HepG2 (cell line): ENCODE data around the gene ACSM3. TPM values are rescaled to one million over a fixed set of nuclear protein-coding genes. Genes with fewer than 3 reads are reported as not detected.

Experiments
- ATAC-seq: fragments of 200-7000 bp; cut with Tn5 transposase; 3 replicates; pipeline ENCODE4 v1.9.1; 2020; ENCODE audit warnings: mild to moderate bottlenecking, moderate library complexity
- BruUV-seq: library from RNA; stranded (reverse); fragments of 400-500 nt; replicated peaks from 2 replicates; lab custom pipeline; 2021; lab: Mats Ljungman, UMichigan
- CTCF ChIA-PET: fragments of 300-600 bp; formaldehyde crosslinking; extraction: SDS; loops from one replicate; lab custom pipeline; 2021; ENCODE audit warnings: low total read pairs, inconsistent platforms, low intra/inter-chr PET ratio; lab: Yijun Ruan, JAX
- POLR2A ChIA-PET: fragments of 350-600 bp; sonication (Branson Sonifier 250); formaldehyde crosslinking; loops from one replicate; lab custom pipeline; 2020; ENCODE audit warnings: antibody characterized with exemption, inconsistent platforms; lab: Yijun Ruan, JAX
- DNase-seq: peaks from one replicate; pipeline ENCODE4 v3.0.0-alpha.2; 2015; ENCODE audit warnings: low spot score
- FAIRE-seq: peaks from 3 replicates; lab custom pipeline; 2011; peaks lifted over from hg19 to GRCh38; lab: Jason Lieb, UNC
- H2AFZ ChIP-seq: one replicate; pipeline ENCODE4 v1.6.1; 2011; ENCODE audit warnings: low read length, inconsistent platforms
- H3K27ac ChIP-seq: fragments of 300-600 bp; 3 replicates; pipeline ENCODE4 v1.8.0; 2011; ENCODE audit warnings: mixed run types, mild to moderate bottlenecking, mixed read lengths, low read length, inconsistent platforms; ENCODE audit not compliant: insufficient read depth; ENCODE audit errors: extremely low read length
- H3K27me3 ChIP-seq, 2 experiments: fragments of 200-600 bp in 1 of 2; 2 replicates in 1 of 2; 3 replicates in 1 of 2; pipeline versions ENCODE4 v1.6.0 to v1.8.0; 2011; ENCODE audit warnings: low read length in 2 of 2, mild to moderate bottlenecking in 2 of 2, moderate library complexity in 2 of 2, inconsistent platforms in 1 of 2; ENCODE audit not compliant: insufficient read depth in 2 of 2, control insufficient read depth in 1 of 2
- H3K36me3 ChIP-seq, 2 experiments: fragments of 200-600 bp in 1 of 2; replicated peaks in 1 of 2; 2 replicates in 1 of 2; 3 replicates in 1 of 2; pipeline versions ENCODE4 v1.5.1 to v1.8.0; 2011; ENCODE audit warnings: low read length in 2 of 2, inconsistent platforms in 1 of 2; ENCODE audit not compliant: insufficient read depth in 2 of 2, control insufficient read depth in 1 of 2
- H3K4me1 ChIP-seq: 2 replicates; pipeline ENCODE4 v1.5.1; 2012; ENCODE audit warnings: low read length, inconsistent platforms; ENCODE audit not compliant: insufficient read depth
- H3K4me2 ChIP-seq: 2 replicates; pipeline ENCODE4 v1.6.0; 2011; ENCODE audit warnings: low read depth, low read length, inconsistent platforms
- H3K4me3 ChIP-seq, 3 experiments: fragments of 200-600 bp in 1 of 3; sonication (generic), shearing (Covaris generic) in 1 of 3; replicated peaks in 1 of 3; 2 replicates each; pipeline ENCODE4 v1.5.1; 2011 to 2016; ENCODE audit warnings: low read length in 3 of 3, inconsistent platforms in 2 of 3, low read depth in 2 of 3, mild to moderate bottlenecking in 2 of 3, control low read depth in 1 of 3, mixed read lengths in 1 of 3; ENCODE audit not compliant: insufficient read depth in 1 of 3
- H3K79me2 ChIP-seq: one replicate; pipeline ENCODE4 v1.6.1; 2011; ENCODE audit warnings: low read length, inconsistent platforms; ENCODE audit not compliant: insufficient read depth
- H3K9ac ChIP-seq: 2 replicates; pipeline ENCODE4 v1.6.0; 2011; ENCODE audit warnings: mild to moderate bottlenecking, low read depth, low read length, inconsistent platforms; ENCODE audit not compliant: insufficient read depth
- H3K9me3 ChIP-seq: 2 replicates; pipeline ENCODE4 v1.5.1; 2012; ENCODE audit warnings: mild to moderate bottlenecking, low read length
- H4K20me1 ChIP-seq: 2 replicates; pipeline ENCODE4 v1.6.0; 2011; ENCODE audit warnings: inconsistent platforms, mild to moderate bottlenecking, low read length, moderate library complexity; ENCODE audit not compliant: insufficient read depth
- CAMTA2 ChIP-seq: sonication (generic); formaldehyde crosslinking; IDR thresholded peaks from 2 replicates; pipeline ENCODE4 v1.4.0; 2020; ENCODE audit warnings: mild to moderate bottlenecking, missing genetic modification reagents, borderline replicate concordance
- CBX5 ChIP-seq: sonication (generic); formaldehyde crosslinking; IDR thresholded peaks from 2 replicates; pipeline ENCODE4 v1.4.0; 2020; ENCODE audit warnings: missing genetic modification reagents, borderline replicate concordance
- HCFC1 ChIP-seq: fragments of 150-350 bp; IDR thresholded peaks from 2 replicates; pipeline ENCODE4 v1.6.1; 2014; ENCODE audit warnings: low read depth, low read length
- ISX ChIP-seq: sonication (generic); formaldehyde crosslinking; conservative IDR thresholded peaks from 2 replicates; pipeline ENCODE4 v1.5.0; 2020; ENCODE audit warnings: missing genetic modification reagents
- JUN ChIP-seq: sonication (generic); formaldehyde crosslinking; IDR thresholded peaks from 2 replicates; pipeline ENCODE4 v1.4.0; 2020; ENCODE audit warnings: mild to moderate bottlenecking, missing genetic modification reagents
- NFIC ChIP-seq: IDR thresholded peaks from 2 replicates; pipeline ENCODE4 v1.6.1; 2012; ENCODE audit warnings: mild to moderate bottlenecking, low read length, inconsistent platforms
- NR2F2 ChIP-seq: IDR thresholded peaks from 2 replicates; pipeline ENCODE4 v1.6.1; 2012; ENCODE audit warnings: low read depth, inconsistent platforms, borderline replicate concordance
- RXRA ChIP-seq: sonication (generic); formaldehyde crosslinking; IDR thresholded peaks from 2 replicates; pipeline ENCODE4 v1.5.1; 2020; ENCODE audit warnings: missing genetic modification reagents
- TCF7L2 ChIP-seq: IDR thresholded peaks from 2 replicates; pipeline ENCODE4 v1.6.1; 2011; ENCODE audit warnings: mild to moderate bottlenecking, low read depth, low read length, moderate library complexity
- ZNF205 ChIP-seq: IDR thresholded peaks from 2 replicates; pipeline ENCODE4 v1.6.1; 2018; ENCODE audit warnings: missing biosample characterization, missing genetic modification reagents
- ZNF337 ChIP-seq: sonication (generic); formaldehyde crosslinking; IDR thresholded peaks from 2 replicates; pipeline ENCODE4 v1.5.1; 2020; ENCODE audit warnings: missing genetic modification reagents, low read depth, mild to moderate bottlenecking, borderline replicate concordance
- ZNF431 ChIP-seq: sonication (generic); formaldehyde crosslinking; IDR thresholded peaks from 2 replicates; pipeline ENCODE4 v1.9.0; 2022; ENCODE audit warnings: missing genetic modification reagents, low read depth, mild to moderate bottlenecking, borderline replicate concordance
- ZNF781 ChIP-seq: sonication (generic); formaldehyde crosslinking; IDR thresholded peaks from 2 replicates; pipeline ENCODE4 v1.5.1; 2020; ENCODE audit warnings: borderline replicate concordance, mild to moderate bottlenecking, missing genetic modification reagents; ENCODE audit errors: not compliant biosample characterization
- ZNF841 ChIP-seq: sonication (generic); formaldehyde crosslinking; IDR thresholded peaks from 2 replicates; pipeline ENCODE4 v1.8.1; 2023; ENCODE audit warnings: missing genetic modification reagents, borderline replicate concordance
- in situ Hi-C: cut with HindIII; loops from 2 replicates; pipeline ENCODE4 v1.10.0; 2017; ENCODE audit warnings: low pct_unique_long_range_greater_than_20kb; ENCODE audit not compliant: extremely low pct_ligation_motif_present
- intact Hi-C: fragments of 100-400 bp; cut with micrococcal nuclease; formaldehyde crosslinking; loops from one replicate; pipeline ENCODE4 v1.10.0; 2022; ENCODE audit not compliant: unreplicated experiment
- polyA plus RNA-seq, 8 experiments: library from polyadenylated mRNA; depleted of rRNA in 3 of 8; stranded (reverse) in 7 of 8; unstranded in 1 of 8; fragments of >200 nt; fragmentation: Illumina TruSeq in 4 of 8; extraction: Trizol in 4 of 8; gene quantifications; 2 replicates each; pipeline versions ENCODE4 v1.2.1 to v1.2.3, GENCODE V29; 2011 to 2016; ENCODE audit warnings: low read depth in 4 of 8, missing spikeins in 1 of 8, mixed read lengths in 1 of 8; ENCODE audit not compliant: insufficient read depth in 1 of 8
- total RNA-seq, 5 experiments: library from RNA; depleted of rRNA; stranded (reverse); fragments of >200 nt; fragmentation: Illumina TruSeq; extraction: Trizol; gene quantifications; 2 replicates each; pipeline ENCODE4 v1.2.3, GENCODE V29; 2016; ENCODE audit warnings: low read depth in 1 of 5
- TF ChIP-seq, protein P1 (sequence below): sonication (generic); formaldehyde crosslinking; IDR thresholded peaks from 2 replicates; pipeline ENCODE4 v1.4.0; 2020; ENCODE audit warnings: missing genetic modification reagents
- TF ChIP-seq, protein P2 (sequence below): sonication (generic); formaldehyde crosslinking; IDR thresholded peaks from 2 replicates; pipeline ENCODE4 v1.9.0; 2021; ENCODE audit warnings: missing genetic modification reagents, borderline replicate concordance

The ACSM3 gene
- total and polyA plus RNA-seq, 2 of the 13 experiments (the other 11 are each of a cell fraction or from before 2014, with no cell fraction given), result 74.0 to 108 TPM

DNA sequence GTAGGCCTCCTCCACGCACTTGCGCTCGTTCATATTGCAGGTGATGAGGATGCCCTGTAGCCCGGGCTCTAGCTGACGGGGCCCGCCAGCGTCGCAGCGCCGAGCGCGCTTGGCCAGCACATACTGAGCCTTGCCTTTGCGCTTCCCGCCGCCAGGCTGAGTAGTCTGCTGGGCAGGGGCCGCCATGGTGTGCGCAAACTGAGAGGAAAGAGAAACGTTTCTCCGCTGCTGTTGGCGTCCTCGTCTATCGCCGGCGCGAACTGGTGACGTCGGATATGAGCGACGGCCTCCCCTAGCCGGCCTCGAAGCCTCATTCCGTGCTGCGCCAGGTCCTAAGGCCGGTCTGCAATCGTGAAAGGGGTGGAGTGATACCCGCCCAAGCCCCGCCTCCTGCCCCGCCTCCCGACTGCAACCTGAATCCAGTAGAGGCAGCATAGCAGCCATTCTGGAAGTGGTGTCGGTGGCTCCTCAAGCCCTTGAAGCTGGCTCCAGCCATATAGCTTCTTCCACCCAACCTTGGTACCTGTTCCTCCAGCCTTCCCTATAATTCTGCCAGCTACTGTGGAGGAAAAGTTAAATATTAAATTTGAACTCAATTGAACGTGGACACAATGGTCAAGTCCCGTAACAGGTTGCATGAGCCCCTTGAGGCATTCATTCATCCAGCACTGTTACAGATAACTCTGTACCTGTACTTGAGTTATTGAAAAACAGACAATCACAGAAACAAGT is 22.1 kb upstream of the ACSM3 start, which contains the start of gene THUMPD1 (continued):
- peak; percentile 79 for TF ChIP-seq ZNF781 (CRISPR knock-in tag)
- TF ChIP-seq CAMTA2 (CRISPR knock-in tag), result peak; percentile 97
- TF ChIP-seq CBX5, result peak; percentile 98
- no peak for TF ChIP-seq ZNF841
- peak; percentile 84 for TF ChIP-seq HCFC1
- peak; percentile 80 for TF ChIP-seq JUN (CRISPR knock-in tag)
- TF ChIP-seq, protein P1, sequence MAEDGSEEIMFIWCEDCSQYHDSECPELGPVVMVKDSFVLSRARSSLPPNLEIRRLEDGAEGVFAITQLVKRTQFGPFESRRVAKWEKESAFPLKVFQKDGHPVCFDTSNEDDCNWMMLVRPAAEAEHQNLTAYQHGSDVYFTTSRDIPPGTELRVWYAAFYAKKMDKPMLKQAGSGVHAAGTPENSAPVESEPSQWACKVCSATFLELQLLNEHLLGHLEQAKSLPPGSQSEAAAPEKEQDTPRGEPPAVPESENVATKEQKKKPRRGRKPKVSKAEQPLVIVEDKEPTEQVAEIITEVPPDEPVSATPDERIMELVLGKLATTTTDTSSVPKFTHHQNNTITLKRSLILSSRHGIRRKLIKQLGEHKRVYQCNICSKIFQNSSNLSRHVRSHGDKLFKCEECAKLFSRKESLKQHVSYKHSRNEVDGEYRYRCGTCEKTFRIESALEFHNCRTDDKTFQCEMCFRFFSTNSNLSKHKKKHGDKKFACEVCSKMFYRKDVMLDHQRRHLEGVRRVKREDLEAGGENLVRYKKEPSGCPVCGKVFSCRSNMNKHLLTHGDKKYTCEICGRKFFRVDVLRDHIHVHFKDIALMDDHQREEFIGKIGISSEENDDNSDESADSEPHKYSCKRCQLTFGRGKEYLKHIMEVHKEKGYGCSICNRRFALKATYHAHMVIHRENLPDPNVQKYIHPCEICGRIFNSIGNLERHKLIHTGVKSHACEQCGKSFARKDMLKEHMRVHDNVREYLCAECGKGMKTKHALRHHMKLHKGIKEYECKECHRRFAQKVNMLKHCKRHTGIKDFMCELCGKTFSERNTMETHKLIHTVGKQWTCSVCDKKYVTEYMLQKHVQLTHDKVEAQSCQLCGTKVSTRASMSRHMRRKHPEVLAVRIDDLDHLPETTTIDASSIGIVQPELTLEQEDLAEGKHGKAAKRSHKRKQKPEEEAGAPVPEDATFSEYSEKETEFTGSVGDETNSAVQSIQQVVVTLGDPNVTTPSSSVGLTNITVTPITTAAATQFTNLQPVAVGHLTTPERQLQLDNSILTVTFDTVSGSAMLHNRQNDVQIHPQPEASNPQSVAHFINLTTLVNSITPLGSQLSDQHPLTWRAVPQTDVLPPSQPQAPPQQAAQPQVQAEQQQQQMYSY, result no peak; the same call in 1 of the 2 replicates
- no peak for TF ChIP-seq NFIC
- peak; percentile 98 for TF ChIP-seq ZNF431
- TF ChIP-seq RXRA (CRISPR knock-in tag), result peak; percentile 92

DNA sequence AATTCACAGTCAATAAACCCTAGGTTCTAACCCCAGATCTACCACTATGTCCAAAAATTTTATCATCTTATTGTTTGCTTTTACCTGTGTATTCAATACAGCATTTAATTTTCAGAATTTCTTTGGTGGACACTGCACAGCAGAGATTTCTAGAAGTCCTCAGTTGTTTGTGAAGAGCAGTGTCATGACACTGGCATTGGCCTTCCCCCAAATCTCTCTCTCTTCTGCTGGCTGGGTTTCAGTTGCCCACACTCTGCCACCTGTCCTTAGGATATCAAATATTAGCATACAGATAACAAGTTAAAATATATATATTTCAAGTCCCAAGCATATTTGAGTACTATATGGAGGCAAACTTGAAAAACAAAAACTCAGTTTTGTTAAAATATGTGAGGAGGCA is 20.2 kb upstream of the ACSM3 start:
- POLR2A ChIA-PET, result no interaction called here
- FAIRE-seq, result no peak
- BruUV-seq, result TSS peak; percentile 28
- in situ Hi-C loops, result no loop called here
- H3K27ac ChIP-seq, result no peak overlapping the region
- TF ChIP-seq ZNF337 (CRISPR knock-in tag) (no peak), ZNF205 (CRISPR knock-in tag) (no peak), ISX (CRISPR knock-in tag) (0 out of 2 replicates have a peak, but pooled peaks have one; percentile 23), NR2F2 (no peak), TCF7L2 (no peak)
- TF ChIP-seq, protein P2, sequence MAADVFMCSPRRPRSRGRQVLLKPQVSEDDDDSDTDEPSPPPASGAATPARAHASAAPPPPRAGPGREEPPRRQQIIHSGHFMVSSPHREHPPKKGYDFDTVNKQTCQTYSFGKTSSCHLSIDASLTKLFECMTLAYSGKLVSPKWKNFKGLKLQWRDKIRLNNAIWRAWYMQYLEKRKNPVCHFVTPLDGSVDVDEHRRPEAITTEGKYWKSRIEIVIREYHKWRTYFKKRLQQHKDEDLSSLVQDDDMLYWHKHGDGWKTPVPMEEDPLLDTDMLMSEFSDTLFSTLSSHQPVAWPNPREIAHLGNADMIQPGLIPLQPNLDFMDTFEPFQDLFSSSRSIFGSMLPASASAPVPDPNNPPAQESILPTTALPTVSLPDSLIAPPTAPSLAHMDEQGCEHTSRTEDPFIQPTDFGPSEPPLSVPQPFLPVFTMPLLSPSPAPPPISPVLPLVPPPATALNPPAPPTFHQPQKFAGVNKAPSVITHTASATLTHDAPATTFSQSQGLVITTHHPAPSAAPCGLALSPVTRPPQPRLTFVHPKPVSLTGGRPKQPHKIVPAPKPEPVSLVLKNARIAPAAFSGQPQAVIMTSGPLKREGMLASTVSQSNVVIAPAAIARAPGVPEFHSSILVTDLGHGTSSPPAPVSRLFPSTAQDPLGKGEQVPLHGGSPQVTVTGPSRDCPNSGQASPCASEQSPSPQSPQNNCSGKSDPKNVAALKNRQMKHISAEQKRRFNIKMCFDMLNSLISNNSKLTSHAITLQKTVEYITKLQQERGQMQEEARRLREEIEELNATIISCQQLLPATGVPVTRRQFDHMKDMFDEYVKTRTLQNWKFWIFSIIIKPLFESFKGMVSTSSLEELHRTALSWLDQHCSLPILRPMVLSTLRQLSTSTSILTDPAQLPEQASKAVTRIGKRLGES (CRISPR knock-in tag), result 0 out of 2 replicates have a peak, but pooled peaks have one; percentile 13
- no peak for ATAC-seq
- CTCF ChIA-PET, result no interaction called here
- H3K4me1 ChIP-seq, result peaks cover 34% of the 10 kb centered on the region
- no peak overlapping the region for H3K4me2 ChIP-seq
- intact Hi-C loops, result no loop called here
- no peak overlapping the region for H3K9ac ChIP-seq
- H4K20me1 ChIP-seq, result peaks cover 17% of the 10 kb centered on the region
- H3K9me3 ChIP-seq, result peaks cover 16% of the 10 kb centered on the region
- peaks cover 25% of the 10 kb centered on the region for H3K79me2 ChIP-seq
- no peaks in the 10 kb centered on the region; a peak in 1 of 5 replicates for H3K27me3 ChIP-seq
- no peak overlapping the region for H2AFZ ChIP-seq
- DNase-seq, result no peak
- H3K4me3 ChIP-seq, result no peak overlapping the region
- peaks cover 2 to 4% of the 10 kb centered on the region in 2 experiments; a peak in 4 of 5 replicates for H3K36me3 ChIP-seq
